Epithelial cell of esophagus (primary cell): ENCODE results near the gene C1orf232.

Experiments
- DNase-seq: peaks from one replicate; pipeline ENCODE4 v3.0.0; 2010; ENCODE audit warnings: low read depth
- H3K4me3 ChIP-seq: 2 replicates; pipeline ENCODE4 v1.5.1; 2011; ENCODE audit warnings: mild to moderate bottlenecking, low read length, control low read depth
- TF ChIP-seq, protein P1 (sequence below): IDR thresholded peaks from 2 replicates; pipeline ENCODE4 v1.5.1; 2011; ENCODE audit warnings: low read depth, mild to moderate bottlenecking, low read length, control low read depth, inconsistent platforms; ENCODE audit not compliant: insufficient read depth; ENCODE audit errors: missing control alignments

C1orf232 gene

DNA sequence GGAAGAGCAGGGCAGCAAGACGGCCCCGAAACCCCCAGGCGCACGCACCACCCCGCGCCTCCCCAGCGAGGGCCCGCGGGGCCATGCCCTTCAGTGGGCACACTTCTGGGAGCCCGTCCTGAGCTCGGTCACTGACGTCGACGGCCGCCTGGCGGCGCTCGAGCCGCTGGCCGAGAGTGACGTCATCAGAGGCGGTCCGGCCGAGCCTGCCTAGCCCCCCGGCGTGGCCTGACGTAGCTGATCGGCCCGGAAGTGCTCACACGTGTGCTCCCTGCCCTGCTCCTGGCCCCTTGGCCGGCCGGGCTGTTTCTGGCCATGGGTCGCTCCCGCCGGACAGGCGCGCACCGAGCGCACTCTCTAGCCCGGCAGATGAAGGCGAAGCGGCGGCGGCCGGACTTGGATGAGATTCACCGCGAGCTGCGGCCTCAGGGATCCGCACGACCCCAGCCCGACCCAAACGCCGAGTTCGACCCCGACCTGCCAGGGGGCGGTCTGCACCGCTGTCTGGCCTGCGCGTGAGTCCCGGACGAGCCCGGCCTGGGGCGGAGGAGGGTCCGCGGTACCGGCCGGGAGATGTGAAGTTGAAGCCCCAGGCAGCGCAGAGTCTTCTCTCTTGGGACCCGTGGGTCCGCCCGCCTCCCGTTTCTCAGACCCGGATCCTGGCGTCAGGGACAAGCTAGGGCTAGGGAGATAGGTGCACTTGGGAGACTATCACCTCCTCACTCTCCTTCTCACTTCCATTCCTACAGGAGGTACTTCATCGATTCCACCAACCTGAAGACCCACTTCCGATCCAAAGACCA, 1.1 kb upstream of the C1orf232 start, which contains the start of gene ZNF593:
Gene ZNF593, plus strand, starts transcription at position 240 of the 803 bp plus-strand sequence. Its CDS starts 76 bp downstream, at position 316.
- peak within 1 kb of the TSS; percentile 82 for H3K4me3 ChIP-seq
- TF ChIP-seq, protein P1, sequence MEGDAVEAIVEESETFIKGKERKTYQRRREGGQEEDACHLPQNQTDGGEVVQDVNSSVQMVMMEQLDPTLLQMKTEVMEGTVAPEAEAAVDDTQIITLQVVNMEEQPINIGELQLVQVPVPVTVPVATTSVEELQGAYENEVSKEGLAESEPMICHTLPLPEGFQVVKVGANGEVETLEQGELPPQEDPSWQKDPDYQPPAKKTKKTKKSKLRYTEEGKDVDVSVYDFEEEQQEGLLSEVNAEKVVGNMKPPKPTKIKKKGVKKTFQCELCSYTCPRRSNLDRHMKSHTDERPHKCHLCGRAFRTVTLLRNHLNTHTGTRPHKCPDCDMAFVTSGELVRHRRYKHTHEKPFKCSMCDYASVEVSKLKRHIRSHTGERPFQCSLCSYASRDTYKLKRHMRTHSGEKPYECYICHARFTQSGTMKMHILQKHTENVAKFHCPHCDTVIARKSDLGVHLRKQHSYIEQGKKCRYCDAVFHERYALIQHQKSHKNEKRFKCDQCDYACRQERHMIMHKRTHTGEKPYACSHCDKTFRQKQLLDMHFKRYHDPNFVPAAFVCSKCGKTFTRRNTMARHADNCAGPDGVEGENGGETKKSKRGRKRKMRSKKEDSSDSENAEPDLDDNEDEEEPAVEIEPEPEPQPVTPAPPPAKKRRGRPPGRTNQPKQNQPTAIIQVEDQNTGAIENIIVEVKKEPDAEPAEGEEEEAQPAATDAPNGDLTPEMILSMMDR: peak; percentile 71
- peak; percentile 89 for DNase-seq

DNA sequence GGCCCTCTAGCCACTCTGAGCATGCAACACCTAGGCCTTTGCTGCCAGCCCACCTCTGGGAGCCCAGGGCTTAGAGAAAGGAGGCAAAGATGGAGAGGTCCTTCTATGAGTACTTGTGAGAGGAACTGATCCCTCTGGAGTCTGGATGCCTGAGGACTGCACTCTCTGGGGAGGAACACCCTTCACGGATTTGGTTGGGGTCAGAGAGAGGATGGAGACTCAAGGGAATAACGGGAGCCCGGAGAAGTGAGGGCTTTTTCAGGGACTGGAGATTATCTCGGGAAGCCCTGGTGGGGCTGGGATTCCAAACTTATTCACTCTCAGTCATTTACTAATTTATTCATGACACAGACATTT, 413 bp upstream of the C1orf232 start:
- no peak for DNase-seq
- TF ChIP-seq, protein P1: no peak
- H3K4me3 ChIP-seq: peak overlapping the region; percentile 82

DNA sequence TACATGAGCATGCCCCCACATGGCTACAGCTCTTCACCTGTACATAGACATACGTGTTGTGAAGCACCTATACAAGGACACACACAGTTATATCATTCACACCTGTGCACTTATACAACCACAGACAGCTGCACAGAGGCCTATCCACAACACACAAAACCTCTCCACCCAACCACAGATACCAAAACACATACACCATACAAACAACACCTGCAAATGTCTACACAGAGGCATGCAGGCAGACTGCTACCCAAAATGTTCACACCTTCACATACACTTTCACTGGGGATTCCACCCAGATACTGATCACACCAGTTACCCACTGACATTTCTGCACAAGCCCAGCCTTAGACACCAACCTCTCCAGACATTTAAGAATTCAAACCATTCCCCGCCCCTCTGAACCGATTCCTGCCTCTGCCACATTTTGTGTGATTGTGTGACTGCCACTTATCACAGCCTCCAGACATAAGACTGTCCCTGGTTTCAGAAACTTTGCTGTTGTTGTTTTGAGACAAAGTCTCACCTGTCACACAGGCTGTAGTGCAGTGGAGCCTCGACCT, 2.0 kb downstream of the C1orf232 start:
- TF ChIP-seq, protein P1: no peak
- DNase-seq: no peak
- no peak overlapping the region for H3K4me3 ChIP-seq

DNA sequence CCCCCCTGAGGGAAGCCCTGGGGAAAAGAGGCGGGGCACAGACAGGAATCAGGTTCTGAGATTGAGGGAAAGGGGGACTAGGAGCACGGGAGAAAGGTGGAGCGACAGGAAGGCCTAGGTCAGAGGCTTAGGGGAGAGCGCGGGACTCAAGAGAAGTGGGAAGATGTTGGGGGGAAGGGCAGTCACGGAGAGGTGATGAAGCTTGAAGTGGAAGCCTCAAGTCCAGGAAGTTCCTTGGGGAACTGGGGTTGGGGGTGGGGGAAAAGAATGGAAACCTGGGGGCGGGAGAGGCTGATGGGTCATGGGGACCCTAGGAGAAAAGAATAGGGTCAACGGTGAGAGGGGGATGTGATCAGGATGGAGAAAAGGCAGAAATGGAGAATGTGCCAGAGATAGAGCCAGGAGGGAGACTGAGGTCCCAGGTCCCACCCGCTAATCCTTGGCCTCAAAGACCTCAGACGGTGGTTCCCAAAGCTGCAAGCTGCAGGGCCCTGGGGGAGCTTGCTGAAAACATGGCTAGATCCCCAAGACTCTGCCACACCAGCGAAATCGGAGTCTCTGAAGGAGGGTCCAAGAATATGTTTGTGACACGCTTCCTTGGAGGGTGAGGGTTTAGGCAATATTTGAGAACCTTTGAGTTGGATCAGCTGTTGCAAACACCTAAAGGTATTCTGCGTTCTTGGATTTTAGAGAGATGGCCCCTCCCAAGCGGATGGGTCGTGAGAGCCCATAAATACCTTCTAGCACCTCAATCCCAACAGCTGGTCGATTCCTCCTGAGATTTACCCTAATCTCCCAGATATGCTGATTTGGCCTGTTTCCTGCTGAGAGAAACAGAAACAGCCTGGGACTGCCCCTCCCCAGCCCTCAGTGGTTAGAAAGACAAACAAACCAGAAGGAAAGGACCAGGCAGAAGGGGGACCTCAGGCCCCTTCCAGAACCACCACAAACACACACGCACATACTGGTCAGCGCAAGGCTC, 3.6 kb downstream of the C1orf232 start:
- no peak overlapping the region for H3K4me3 ChIP-seq
- no peak for DNase-seq
- TF ChIP-seq, protein P1: no peak

DNA sequence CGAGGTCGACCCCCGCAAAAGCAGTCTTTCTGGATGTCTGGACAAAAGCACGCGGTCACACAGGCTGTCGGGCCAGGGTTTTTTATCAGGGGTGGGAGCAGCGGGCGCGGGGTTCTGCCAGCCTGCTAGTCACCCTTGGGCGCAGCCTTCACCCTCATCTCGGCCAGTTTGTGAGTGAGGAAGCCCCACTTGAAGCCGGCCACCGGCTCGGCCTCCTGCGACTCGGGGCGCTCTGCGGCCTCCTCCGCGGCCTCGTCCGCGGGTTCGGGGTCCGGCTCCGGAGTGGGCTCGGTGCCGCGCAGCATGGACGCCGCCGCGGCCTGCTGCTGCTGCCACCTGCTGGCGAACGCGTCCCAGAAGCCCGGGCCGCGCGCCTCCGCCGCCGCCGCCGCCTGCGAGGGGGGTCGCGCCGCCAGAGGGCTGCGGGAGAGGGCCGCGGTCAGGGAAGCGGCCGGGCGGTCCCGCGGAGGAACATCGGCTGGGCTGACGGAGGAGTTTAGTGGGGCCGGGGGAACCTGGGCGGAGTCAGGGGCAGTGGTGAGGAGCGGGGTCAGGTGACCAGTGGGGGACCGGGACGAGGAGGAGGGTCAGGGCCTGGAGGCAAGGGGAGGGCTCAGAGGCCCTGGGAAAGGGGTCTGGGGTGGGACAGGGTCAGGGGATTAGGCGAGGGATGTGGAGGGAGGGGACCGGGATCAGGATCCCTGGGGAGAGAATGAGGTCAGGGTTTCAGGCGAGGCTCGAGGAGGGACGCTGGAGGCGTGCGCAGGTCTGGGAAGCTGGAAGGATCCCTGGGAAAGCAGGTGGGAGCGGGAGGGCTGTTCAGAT, 4.5 kb downstream of the C1orf232 start:
- TF ChIP-seq, protein P1: peak; percentile 21
- DNase-seq: peak; percentile 26

DNA sequence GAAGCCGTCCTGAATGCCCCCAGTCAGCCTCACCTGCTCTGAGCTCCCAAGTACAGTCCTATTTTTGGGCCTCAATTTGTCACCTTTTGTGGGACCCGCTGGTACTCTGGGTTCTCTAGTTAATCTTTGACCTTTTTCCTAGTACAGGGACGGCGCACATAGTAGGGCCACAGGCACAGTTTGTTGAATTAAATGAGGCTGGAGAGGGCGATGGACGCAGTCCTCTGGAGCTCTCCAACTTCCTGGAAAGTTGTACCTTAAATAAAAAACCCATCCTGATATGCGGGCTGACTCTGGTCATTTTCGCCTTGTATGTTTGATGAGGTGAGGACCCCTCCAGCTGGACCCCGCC, 5.1 kb downstream of the C1orf232 start:
- peak overlapping the region; percentile 37 for H3K4me3 ChIP-seq
- DNase-seq: no peak
- TF ChIP-seq, protein P1: no peak

More for the DNA sequence above, 4.5 kb downstream of the C1orf232 start:
- peak overlapping the region; percentile 37 for H3K4me3 ChIP-seq
